HG02642 (cell line): ENCODE results near the gene ADCYAP1.
"Not testable (repeated sequence)": the region's sequence is repeated elsewhere in the genome, so short reads cannot be mapped to it uniquely, and the experiment has no call there.

ENCODE experiments used
- ATAC-seq: cut with Tn5 transposase; IDR thresholded peaks from one replicate; pipeline ENCODE4 v1.9.1; 2021; ENCODE audit warnings: mild to moderate bottlenecking; ENCODE audit not compliant: unreplicated experiment, poor library complexity

ADCYAP1 gene

DNA sequence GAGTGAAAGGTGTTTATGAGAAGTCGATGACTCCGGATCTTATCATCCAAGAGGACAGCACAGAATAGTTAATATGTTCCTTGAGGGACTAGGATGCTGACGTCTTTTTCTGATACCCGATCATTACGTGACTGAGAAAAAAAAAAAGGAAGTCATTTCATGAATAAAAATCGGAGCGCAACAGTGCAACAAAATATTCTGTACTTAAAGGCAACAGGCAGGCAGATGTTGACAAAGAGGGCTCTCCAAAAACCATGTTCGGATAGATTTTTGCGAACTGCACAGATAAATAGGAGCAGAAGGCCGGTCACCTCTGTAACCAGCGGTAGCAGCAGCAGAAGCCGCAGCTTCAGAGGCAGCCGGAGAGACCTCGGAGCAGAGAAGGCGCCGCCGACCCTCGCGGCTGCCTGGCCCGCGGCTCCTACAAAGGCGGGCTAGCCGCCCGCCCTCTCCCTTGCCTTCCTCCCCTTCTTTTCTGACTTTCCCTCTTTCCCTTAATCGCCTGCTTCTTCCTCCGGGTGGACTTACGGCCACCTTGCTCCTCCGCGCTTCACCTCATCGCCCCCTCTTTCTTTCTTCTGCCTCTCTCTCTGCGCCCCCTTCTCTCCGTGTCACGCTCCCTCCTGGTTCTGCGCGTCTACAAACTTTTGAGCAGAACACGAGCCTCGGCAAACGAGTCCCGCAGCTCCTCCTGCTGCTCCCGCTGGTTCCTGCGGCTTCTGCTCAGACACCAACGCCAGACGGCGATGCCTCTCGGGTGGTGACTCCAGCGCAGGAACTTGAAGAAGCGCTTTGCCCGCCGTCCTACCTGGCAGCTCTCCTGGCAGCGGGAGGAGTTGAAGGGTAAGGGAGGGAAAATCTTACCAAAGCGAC, at the start of gene ADCYAP1:
TSS of gene ADCYAP1 (plus strand) at position 654 of the 873 bp plus-strand sequence. CDS start 516 bp downstream, outside the sequence.
- no peak for ATAC-seq

DNA sequence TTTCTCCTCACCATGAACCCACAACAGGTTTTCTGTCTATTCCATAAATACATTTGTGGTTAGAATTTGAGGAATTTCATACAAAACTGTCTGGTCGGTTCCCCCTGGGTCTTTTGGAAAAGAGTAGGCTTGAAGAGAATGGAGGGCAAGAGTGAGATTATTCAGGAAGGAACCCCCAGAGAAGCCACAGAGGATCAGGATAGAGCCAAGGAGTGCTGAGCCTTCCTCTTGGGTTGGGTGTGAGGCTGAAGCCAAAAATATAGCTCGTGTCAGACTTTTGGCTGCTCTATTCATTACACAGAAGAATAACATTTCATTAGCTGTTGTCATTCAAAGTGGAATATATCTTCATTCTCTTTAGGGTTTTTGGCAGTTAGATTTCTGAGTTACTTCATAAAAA, 46.7 kb upstream of the ADCYAP1 start:
- no peak for ATAC-seq

DNA sequence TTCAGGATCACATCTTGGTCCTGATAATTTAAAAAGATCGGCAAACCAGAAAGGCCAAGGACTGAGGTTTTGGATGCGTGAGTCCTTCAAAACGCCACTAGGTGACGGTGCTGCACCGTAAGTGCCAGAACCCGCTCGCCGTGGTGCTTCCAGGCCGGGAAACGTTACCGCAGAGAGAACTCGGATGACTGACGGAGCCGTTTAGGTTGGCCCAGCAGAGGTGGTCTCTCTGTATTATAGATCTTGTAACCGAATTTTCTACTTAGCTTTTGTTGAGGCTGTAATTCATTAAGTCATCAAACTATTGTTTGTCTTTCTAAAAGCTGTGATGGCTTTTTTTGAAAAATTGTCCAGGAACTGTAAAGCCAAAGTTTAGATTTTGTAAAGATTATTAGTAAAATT, 39.8 kb upstream of the ADCYAP1 start:
- peak; percentile 85 for ATAC-seq

DNA sequence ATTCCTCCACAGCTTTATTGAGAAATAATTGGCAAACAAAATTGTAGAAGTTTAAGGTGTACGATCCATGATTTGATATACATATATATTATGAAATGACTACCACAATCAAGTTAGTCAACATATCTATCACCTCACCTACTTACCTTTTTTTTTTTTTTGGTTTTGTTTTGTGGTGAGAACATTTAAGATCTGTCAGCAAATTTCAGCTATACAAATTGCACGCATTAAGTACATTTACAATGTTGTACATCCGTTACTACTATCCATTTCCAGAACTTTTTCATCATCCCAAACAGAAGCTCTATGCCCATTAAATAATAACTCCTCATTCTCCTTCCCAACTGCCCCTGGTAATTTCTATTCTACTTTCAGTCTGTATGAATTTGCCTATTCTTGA, 37.4 kb upstream of the ADCYAP1 start:
- no peak for ATAC-seq

DNA sequence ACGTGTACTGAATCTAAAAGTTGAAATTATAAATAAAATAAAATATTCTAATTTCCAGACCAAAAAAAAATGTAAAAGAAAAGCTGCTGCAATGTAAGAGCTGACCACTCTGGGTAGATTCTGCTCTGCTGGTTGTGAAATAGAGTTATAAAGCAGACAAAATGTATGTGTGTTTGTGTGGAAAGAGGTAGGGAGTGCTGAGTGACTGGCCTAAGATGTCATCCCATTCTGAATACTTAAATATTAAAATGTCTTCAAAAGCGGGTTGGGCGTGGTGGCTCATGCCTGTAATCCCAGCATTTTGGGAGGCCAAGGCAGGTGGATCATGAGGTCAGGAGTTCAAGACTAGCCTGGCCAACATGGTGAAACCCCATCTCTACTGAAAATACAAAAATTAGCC, 31.2 kb upstream of the ADCYAP1 start:
- ATAC-seq: not testable (repeated sequence)

GRCh38 chr18:875912-876311, 28.8 kb upstream of the ADCYAP1 start:
- ATAC-seq: no peak

DNA sequence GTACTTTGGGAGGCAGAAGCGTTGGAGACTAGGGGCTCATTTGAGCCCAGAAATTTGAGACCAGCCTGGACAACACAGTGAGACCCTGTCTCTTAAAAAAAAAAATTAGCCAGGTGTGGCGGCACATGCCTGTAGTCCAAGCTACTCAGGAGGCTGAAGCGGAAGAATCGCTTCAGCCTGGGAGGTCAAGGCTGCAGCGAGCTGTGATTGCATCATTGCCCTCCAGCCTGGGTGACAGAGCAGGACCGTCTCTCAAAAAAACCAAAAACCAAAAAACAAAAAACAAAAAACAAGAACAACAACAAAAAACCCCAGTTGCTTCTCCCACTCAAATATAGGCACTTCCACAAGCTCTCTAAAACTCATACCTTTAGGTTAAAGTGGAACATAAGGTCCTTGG, 27.4 kb upstream of the ADCYAP1 start:
- no peak for ATAC-seq

GRCh38 chr18:886076-886475, 18.6 kb upstream of the ADCYAP1 start:
- no peak for ATAC-seq

DNA sequence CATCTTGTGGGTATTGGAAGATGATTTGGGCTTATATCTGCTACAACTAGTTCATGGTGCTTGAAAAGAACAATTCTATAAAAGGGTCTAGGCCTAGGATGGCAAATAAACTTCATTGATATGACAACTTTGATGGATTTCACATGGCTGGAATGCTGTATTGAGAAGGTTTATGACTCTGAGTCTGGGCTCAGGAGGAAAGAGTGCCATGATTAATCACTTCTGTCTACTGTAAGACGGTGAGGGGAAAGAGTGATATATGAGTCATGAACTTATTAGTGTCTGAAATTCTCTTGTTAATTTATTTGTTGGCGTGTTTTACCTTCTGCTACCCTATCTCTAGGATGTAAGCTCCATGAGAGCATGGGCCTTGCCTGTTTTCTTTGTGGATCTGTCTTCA, 17.0 kb upstream of the ADCYAP1 start:
- no peak for ATAC-seq

GRCh38 chr18:892316-892715, 12.4 kb upstream of the ADCYAP1 start:
- no peak for ATAC-seq

GRCh38 chr18:896315-896714, 8.4 kb upstream of the ADCYAP1 start:
- ATAC-seq: no peak

GRCh38 chr18:901761-902160, 2.9 kb upstream of the ADCYAP1 start:
- no peak for ATAC-seq

GRCh38 chr18:902229-902628, 2.4 kb upstream of the ADCYAP1 start:
- no peak for ATAC-seq

DNA sequence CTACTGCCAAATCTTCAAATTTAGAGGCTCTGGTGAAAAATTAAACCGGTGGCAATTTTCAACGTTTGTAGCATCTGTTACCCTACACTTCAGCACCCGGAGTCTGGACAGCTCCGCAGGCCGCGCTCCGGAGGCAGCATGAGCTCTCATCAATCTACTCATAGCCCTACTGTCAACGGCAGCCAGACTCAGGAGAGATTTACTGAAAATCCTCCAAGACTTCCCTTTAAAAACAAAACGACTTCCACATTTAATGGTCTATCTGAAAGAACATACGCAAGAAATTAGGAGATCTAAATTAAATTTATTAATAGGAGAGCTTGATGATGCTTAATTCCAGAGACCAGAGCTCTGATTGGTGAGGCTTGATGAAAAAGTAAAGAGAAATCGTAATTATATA, 970 bp upstream of the ADCYAP1 start:
- no peak for ATAC-seq

- ATAC-seq: no peak
Observed at GRCh38 chr18:905307-905947, 756 bp downstream of the ADCYAP1 start.

- ATAC-seq: no peak
Observed at GRCh38 chr18:905948-906415, 1.3 kb downstream of the ADCYAP1 start.

GRCh38 chr18:906416-907114, 1.9 kb downstream of the ADCYAP1 start:
- ATAC-seq: no peak

DNA sequence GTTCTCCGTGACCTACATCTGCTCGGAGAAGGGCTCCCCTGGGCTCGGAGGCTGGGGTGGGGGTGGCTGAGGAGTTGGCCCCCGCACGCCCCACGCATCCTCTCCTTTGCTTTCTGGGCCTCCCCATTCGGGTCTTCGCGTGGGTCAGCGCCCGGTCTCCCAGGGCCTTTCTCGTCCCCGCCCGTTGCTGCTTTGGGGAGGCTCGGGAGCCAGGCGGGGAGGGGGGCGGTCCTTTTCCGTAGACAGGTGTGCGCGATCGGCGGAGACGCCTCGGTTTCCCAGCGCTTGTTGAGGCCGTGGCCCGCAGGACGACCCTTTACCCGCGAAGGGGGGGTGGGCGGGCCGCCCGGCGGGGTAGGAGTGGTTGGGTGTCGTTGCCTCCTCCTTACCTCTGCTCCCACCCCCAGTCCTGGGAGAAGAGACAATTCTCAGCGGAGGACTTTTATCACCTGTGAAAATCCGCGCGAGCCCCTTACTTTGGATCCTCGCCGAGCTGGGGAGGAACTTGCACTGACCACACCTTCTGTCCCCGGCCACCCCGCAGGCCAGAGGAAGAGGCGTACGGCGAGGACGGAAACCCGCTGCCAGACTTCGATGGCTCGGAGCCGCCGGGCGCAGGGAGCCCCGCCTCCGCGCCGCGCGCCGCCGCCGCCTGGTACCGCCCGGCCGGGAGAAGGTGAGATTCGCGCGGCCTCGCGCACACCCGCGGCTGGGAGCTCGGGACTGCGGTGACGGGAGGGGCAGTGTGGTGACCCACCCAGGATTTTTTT, 2.6 kb downstream of the ADCYAP1 start:
- no peak for ATAC-seq

DNA sequence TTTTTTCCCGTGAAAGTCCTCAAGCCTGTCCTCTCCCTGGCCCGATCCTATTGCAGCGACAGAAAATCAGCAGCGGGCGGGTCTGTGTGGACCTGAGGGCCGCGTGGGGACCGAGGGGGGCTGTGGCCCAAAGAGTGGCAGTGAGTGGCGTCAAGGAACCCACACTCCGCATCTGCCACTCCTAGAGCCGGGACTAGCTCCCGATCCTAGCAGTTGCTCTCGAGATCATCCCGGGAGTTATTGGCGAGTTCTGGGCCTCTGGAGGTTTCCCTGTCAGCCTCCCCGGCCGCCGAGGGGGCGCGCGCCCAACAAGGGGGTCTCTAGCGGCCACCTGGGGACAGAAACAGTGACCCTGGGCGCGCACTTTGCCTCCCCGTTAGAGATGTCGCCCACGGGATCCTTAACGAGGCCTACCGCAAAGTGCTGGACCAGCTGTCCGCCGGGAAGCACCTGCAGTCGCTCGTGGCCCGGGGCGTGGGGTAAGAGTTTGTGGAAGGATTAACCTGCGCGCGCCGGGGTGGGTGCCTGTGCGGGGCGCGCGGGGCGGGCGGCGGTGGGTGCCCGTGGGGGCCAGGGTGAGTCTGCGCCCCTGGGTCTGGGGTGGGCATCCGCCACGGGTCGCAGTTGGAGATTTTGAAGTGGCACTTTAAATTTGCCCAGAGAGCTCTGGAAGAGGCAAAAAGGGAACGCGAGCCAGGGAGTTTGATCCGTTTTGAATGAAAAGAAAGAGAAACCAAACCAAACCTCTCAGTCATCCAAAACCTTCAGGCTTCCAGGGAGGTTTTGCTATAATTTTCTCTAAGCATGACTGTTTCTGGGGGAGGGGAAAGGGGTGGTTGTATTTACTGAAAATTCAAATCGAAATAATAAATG, 3.5 kb downstream of the ADCYAP1 start:
- no peak for ATAC-seq
